HCT116 (cell line): ENCODE data around the gene CPM.

Experiments
- EGR1 ChIP-seq: IDR thresholded peaks from 2 replicates; pipeline ENCODE4 v1.6.1; 2012; ENCODE audit warnings: low read depth
- EZH2 ChIP-seq: fragments of 200-600 bp; sonication (generic); IDR thresholded peaks from 2 replicates; pipeline ENCODE4 v1.6.1; 2017; ENCODE audit warnings: antibody characterized with exemption, mixed run types
- POLR2A ChIP-seq: IDR thresholded peaks from 2 replicates; pipeline ENCODE4 v1.7.0; 2011; ENCODE audit warnings: borderline replicate concordance; ENCODE audit not compliant: insufficient read depth, insufficient read length; ENCODE audit errors: extremely low read depth
- TF ChIP-seq, protein P1 (sequence below), 3 experiments: fragments of 200-600 bp in 1 of 3; sonication (generic) in 1 of 3; IDR thresholded peaks in 2 of 3; conservative IDR thresholded peaks in 1 of 3; 2 replicates each; pipeline ENCODE4 v1.5.1; 2012 to 2017; ENCODE audit warnings: low read depth in 2 of 3, low read length in 2 of 3, antibody characterized with exemption in 1 of 3, borderline replicate concordance in 1 of 3, control low read depth in 1 of 3, mild to moderate bottlenecking in 1 of 3, mixed read lengths in 1 of 3, mixed run types in 1 of 3, moderate library complexity in 1 of 3; ENCODE audit not compliant: insufficient read depth in 1 of 3

DNA sequence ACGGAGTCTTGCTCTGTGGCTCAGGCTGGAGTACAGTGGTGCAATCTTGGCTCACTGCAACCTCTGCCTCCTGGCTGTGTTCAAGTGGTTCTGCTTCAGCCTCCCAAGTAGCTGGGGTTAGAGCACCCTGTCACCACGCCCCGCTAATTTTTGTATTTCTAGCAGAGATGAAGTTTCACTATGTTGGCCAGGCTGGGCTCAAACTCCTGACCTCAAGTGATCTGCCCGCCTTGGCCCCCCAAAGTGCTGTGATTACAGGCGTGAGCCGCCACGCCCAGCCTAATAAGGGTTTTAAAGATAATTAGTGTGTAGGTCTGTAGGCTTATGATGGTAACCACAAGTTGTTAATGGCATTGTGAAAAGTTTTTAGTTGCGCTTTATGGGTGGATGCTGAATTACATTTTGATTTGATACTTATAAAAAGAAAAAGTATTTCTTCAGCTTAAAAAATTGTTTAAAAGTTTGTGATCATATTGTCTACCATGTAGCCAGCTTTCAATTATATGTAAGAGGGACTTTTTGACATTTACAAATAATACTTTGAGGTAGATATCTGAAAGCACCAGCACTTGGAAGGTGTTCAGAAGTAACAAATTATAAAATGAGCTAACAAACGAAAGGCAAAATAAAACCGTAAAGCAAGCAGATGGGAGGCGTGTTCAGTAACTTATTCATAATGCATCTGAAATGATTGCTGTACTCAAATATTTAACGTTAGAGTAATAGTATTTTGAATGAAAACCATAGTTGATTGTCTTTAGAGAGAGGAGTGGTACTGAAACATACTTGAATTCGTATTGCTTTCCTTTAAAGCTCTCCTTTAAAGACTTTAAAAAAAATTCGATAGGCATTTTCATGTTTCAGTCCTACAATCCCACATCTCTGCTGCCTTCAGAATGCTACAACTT, 87.9 kb downstream of the CPM start:
- TF ChIP-seq EGR1 (no peak), POLR2A (no peak), EZH2 (no peak)
- TF ChIP-seq, protein P1, sequence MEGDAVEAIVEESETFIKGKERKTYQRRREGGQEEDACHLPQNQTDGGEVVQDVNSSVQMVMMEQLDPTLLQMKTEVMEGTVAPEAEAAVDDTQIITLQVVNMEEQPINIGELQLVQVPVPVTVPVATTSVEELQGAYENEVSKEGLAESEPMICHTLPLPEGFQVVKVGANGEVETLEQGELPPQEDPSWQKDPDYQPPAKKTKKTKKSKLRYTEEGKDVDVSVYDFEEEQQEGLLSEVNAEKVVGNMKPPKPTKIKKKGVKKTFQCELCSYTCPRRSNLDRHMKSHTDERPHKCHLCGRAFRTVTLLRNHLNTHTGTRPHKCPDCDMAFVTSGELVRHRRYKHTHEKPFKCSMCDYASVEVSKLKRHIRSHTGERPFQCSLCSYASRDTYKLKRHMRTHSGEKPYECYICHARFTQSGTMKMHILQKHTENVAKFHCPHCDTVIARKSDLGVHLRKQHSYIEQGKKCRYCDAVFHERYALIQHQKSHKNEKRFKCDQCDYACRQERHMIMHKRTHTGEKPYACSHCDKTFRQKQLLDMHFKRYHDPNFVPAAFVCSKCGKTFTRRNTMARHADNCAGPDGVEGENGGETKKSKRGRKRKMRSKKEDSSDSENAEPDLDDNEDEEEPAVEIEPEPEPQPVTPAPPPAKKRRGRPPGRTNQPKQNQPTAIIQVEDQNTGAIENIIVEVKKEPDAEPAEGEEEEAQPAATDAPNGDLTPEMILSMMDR (IDR thresholded peaks at IDR 0.05 in 2 of 3, conservative IDR thresholded peaks at IDR 0.05 in 1 of 3; ENCODE audit: borderline replicate concordance in 1 of 3, insufficient read depth in 1 of 3, low read depth in 2 of 3, low read length in 2 of 3): no peak
